SIG-M5 treated with dmso at 0.1 percent for 504 hours (cell line): ENCODE measurements around the gene RPS6KB1.
"Not testable (repeated sequence)": the region's sequence is repeated elsewhere in the genome, so short reads cannot be mapped to it uniquely, and the experiment has no call there.

Source experiments
- DNase-seq: peaks from one replicate; lab custom pipeline; 2025; ENCODE audit not compliant: unreplicated experiment; lab: John Stamatoyannopoulos, UW

Gene RPS6KB1

GRCh38 chr17:59892924-59893675 lies at the start of gene RPS6KB1, which contains the start of gene TUBD1:
RPS6KB1 (plus strand) TSS chr17:59893121; CDS start chr17:59893185, 64 bp downstream.
TUBD1 (minus strand) TSS chr17:59892943; CDS start chr17:59891002, 1,941 bp downstream.
- peak; percentile 100 for DNase-seq

- DNase-seq, result peak; percentile 95
These were observed 47.9 kb upstream of the RPS6KB1 start for GRCh38 chr17:59844884-59845594.

GRCh38 chr17:59845595-59846393 lies 47.1 kb upstream of the RPS6KB1 start:
- peak; percentile 100 for DNase-seq

GRCh38 chr17:59846394-59847165 lies 46.3 kb upstream of the RPS6KB1 start:
- DNase-seq, result peak; percentile 100

GRCh38 chr17:59848385-59848668 lies 44.6 kb upstream of the RPS6KB1 start:
- DNase-seq, result no peak

GRCh38 chr17:59848778-59849177 lies 44.1 kb upstream of the RPS6KB1 start:
- peak; percentile 91 for DNase-seq

- not testable (repeated sequence) for DNase-seq
These were observed 42.6 kb upstream of the RPS6KB1 start for GRCh38 chr17:59850311-59850710.

GRCh38 chr17:59851439-59852375 lies 41.2 kb upstream of the RPS6KB1 start:
- DNase-seq, result no peak

- DNase-seq, result not testable (repeated sequence)
These were observed 40.1 kb upstream of the RPS6KB1 start for GRCh38 chr17:59852847-59853167.

GRCh38 chr17:59853168-59853918 lies 39.6 kb upstream of the RPS6KB1 start:
- peak; percentile 100 for DNase-seq

- not testable (repeated sequence) for DNase-seq
These were observed 38.8 kb upstream of the RPS6KB1 start for GRCh38 chr17:59853919-59854729.

- DNase-seq, result peak; percentile 100
These were observed 35.8 kb upstream of the RPS6KB1 start for GRCh38 chr17:59856859-59857794.

- DNase-seq, result no peak
These were observed 34.6 kb upstream of the RPS6KB1 start for GRCh38 chr17:59858167-59858816.

- no peak for DNase-seq
These were observed 34.0 kb upstream of the RPS6KB1 start for GRCh38 chr17:59858932-59859331.

- DNase-seq, result peak; percentile 98
These were observed 33.4 kb upstream of the RPS6KB1 start for GRCh38 chr17:59859444-59860025.

GRCh38 chr17:59863616-59864015 lies 29.3 kb upstream of the RPS6KB1 start:
- no peak for DNase-seq

- no peak for DNase-seq
These were observed 23.0 kb upstream of the RPS6KB1 start for GRCh38 chr17:59869941-59870218.
